ENCODE data around the gene TUBD1. TPM values are rescaled to one million over a fixed set of nuclear protein-coding genes. Genes with fewer than 3 reads are reported as not detected.

Gene TUBD1
- total and polyA plus RNA-seq, 8 donors, result 7.4 to 24.2 (median 19.4) TPM

- Histone ChIP-seq H3K27ac (peak overlapping the region; percentile 70 to 81), H3K36me3 (no peaks in the 10 kb centered on the region), H3K4me3 (no peak overlapping the region), H3K9me3 (no peaks in the 10 kb centered on the region), H3K27me3 (no peaks in the 10 kb centered on the region), H3K4me1 (peaks cover 27 to 68% of the 10 kb centered on the region in 2 donors)
- TF ChIP-seq, protein P1, sequence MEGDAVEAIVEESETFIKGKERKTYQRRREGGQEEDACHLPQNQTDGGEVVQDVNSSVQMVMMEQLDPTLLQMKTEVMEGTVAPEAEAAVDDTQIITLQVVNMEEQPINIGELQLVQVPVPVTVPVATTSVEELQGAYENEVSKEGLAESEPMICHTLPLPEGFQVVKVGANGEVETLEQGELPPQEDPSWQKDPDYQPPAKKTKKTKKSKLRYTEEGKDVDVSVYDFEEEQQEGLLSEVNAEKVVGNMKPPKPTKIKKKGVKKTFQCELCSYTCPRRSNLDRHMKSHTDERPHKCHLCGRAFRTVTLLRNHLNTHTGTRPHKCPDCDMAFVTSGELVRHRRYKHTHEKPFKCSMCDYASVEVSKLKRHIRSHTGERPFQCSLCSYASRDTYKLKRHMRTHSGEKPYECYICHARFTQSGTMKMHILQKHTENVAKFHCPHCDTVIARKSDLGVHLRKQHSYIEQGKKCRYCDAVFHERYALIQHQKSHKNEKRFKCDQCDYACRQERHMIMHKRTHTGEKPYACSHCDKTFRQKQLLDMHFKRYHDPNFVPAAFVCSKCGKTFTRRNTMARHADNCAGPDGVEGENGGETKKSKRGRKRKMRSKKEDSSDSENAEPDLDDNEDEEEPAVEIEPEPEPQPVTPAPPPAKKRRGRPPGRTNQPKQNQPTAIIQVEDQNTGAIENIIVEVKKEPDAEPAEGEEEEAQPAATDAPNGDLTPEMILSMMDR (IDR thresholded peaks at IDR 0.05), result no peak
- intact Hi-C loops (cut with DNase I), result no loop called here
- no peak for ATAC-seq
- no peak for DNase-seq
Measured at GRCh38 chr17:59828478-59828760, 64.3 kb downstream of the TUBD1 start.

GRCh38 chr17:59827721-59828477, 64.8 kb downstream of the TUBD1 start:
- Histone ChIP-seq H3K36me3 (no peaks in the 10 kb centered on the region), H3K4me3 (no peak overlapping the region), H3K27me3 (no peaks in the 10 kb centered on the region), H3K27ac (peak overlapping the region; percentile 70 to 81), H3K4me1 (peaks cover 27 to 68% of the 10 kb centered on the region in 2 donors), H3K9me3 (no peaks in the 10 kb centered on the region)
- intact Hi-C loops (cut with DNase I), result no loop called here
- DNase-seq, result no peak
- ATAC-seq, result peak; percentile 17
- TF ChIP-seq, protein P1 (IDR thresholded peaks at IDR 0.05), result no peak

DNA sequence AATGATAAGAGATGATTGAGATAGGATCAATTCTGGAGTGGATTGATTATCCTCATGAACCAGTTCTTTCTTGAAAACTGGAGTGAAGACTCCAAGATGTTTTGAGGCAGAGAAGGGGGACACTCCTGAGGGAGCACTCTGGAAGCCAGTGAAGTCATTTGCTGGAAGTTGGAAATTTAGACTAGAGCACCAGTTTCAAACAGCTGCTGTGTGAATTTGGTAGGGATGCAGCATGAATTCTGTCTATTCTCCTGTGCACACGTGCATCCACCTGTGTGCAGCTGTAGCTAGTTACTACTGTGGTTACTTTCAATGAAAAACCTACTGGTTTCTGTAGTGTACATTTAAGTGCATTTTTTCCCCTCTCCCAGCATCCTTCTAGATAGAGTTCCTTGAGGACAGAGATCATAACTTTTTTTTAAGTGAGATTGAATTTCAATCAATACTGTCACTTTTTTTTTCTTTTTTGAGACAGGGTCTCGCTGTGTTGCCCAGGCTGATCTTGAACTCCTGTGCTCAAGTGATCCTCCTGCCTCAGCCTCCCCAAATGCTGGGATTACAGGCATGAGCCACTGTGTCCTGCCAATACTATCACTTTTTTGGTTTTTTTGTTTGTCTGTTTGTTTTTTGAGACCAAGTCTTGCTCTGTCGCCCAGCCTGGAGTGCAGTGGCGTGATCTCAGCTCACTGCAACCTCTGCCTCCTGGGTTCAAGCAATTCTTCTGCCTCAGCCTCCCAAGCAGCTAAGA, 65.9 kb downstream of the TUBD1 start:
- ATAC-seq (no peak), DNase-seq (no peak)
- TF ChIP-seq, protein P1 (IDR thresholded peaks at IDR 0.05), result no peak
- Histone ChIP-seq H3K9me3 (no peaks in the 10 kb centered on the region), H3K4me3 (no peak overlapping the region), H3K27me3 (no peaks in the 10 kb centered on the region), H3K27ac (peak overlapping the region; percentile 43 to 81), H3K4me1 (peaks cover 27 to 68% of the 10 kb centered on the region in 2 donors), H3K36me3 (peaks cover 0 to 3% of the 10 kb centered on the region in 2 donors)
- intact Hi-C loops (cut with DNase I), result no loop called here

DNA sequence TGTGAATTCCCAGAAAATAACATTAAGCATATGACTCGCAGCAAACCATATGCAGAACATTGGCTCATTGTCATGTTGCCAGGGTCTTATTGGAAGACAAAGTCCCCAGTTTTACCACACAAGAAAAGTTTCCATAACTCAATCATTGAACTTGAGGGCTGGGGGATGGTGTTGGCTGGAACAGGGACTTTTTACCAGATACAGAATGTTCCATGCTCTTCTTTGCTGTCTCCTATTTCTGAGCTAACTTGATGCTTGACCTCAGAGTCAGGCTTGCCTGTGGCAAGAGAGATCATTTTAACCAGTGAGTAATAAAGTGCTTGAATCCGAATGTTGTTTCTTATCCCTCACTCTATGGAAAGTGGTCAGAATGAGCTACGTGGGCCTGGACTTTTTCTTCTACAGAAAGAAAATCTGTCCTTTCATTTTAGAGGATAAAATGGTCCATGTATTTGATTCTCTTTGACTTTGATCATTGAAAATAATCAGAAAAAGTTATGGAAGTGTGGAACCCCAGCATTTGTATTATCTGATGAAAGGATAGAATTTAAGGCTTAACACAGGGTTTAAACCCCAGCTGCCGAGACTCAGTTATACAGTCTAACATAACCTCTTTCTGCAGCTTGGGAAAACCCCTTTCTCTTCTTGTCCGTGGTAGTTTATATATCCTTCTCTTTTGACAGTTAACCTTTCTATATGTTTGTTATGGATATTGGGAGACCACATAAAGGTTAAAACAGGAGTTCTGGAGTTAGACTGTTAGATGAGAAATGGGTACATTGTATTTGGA, 67.0 kb downstream of the TUBD1 start:
- no peak for DNase-seq
- TF ChIP-seq, protein P1 (IDR thresholded peaks at IDR 0.05), result no peak
- peak overlapping the region; percentile 20 to 69 for H3K27ac ChIP-seq
- ATAC-seq, result peak; percentile 21
- no peaks in the 10 kb centered on the region for H3K9me3 ChIP-seq
- H3K27me3 ChIP-seq, result no peaks in the 10 kb centered on the region
- peaks cover 0 to 3% of the 10 kb centered on the region in 2 donors for H3K36me3 ChIP-seq
- intact Hi-C loops (cut with DNase I), result no loop called here
- H3K4me3 ChIP-seq, result no peak overlapping the region
- peaks cover 20 to 60% of the 10 kb centered on the region in 2 donors for H3K4me1 ChIP-seq

DNA sequence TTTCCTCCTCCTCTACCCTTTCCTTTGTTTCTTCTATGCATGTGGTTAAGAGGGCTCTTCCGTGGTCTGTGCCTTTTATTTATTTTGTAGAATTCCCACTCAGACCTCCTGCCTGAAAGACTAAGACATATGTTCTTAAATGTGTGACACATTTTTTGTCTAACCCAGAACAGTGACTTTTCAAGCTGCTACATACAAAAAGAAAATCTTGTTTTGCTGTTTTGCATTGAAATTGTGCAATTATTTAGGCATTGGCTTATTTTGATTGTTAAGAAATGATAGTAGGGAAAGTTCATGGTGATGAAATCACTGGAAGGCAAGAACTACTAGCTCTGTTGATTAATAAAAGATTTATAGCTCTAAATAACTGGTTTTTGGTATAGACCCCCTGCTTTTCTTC, 76.8 kb downstream of the TUBD1 start:
- H3K4me1 ChIP-seq, result peaks cover 0 to 15% of the 10 kb centered on the region in 2 donors
- ATAC-seq, result no peak
- intact Hi-C loops (cut with DNase I), result no loop called here
- no peak for DNase-seq
- H3K4me3 ChIP-seq, result no peak overlapping the region
- H3K36me3 ChIP-seq, result peaks cover 0 to 37% of the 10 kb centered on the region in 2 donors
- no peaks in the 10 kb centered on the region for H3K27me3 ChIP-seq
- no peaks in the 10 kb centered on the region for H3K9me3 ChIP-seq
- peak overlapping the region in 1 of 2 donors; percentile 48 for H3K27ac ChIP-seq
- TF ChIP-seq, protein P1 (IDR thresholded peaks at IDR 0.05), result no peak

Measured in left lung (tissue), 10 donors.